ENCODE measurements around the gene TSNAX. TPM values are rescaled to one million over a fixed set of nuclear protein-coding genes. Genes with fewer than 3 reads are reported as not detected.

The TSNAX gene
- total RNA-seq, 1 donor from 2014 or later: 61.0 TPM

GRCh38 chr1:231604276-231604621 lies 75.8 kb downstream of the TSNAX start:
- Histone ChIP-seq H3K9ac (no peak overlapping the region), H2AFZ (replicated peaks) (no peak overlapping the region), H3K27ac (no peak overlapping the region), H3K79me2 (ENCODE audit: low read depth) (no peaks in the 10 kb centered on the region), H3K36me3 (no peaks in the 10 kb centered on the region), H3K4me3 (no peak overlapping the region), H3K4me1 (no peaks in the 10 kb centered on the region), H3K27me3 (peaks cover 14% of the 10 kb centered on the region), H3K4me2 (no peak overlapping the region), H3F3A (ENCODE audit: low read depth) (no peaks in the 10 kb centered on the region), H3K9me3 (ENCODE audit: low read depth) (no peaks in the 10 kb centered on the region), H4K20me1 (ENCODE audit: low read depth) (no peaks in the 10 kb centered on the region)
- Mint-ChIP-seq H3K4me1 (peaks cover 5% of the 10 kb centered on the region), H3K27ac (no peak overlapping the region), H3K9me3 (no peaks in the 10 kb centered on the region), H3K36me3 (no peaks in the 10 kb centered on the region), H3K4me3 (no peak overlapping the region), H3K27me3 (ENCODE audit: insufficient read depth, low read depth) (no peaks in the 10 kb centered on the region)
- no peak for DNase-seq (ENCODE audit: low spot score)
- no peak for TF ChIP-seq EZH2phosphoT487 (IDR thresholded peaks at IDR 0.05)

- H2AFZ ChIP-seq (replicated peaks): no peak overlapping the region
- H3K9ac ChIP-seq: no peak overlapping the region
- H3K9me3 Mint-ChIP-seq: peaks cover 3% of the 10 kb centered on the region
These were observed 77.0 kb downstream of the TSNAX start for GRCh38 chr1:231605149-231606100.

GRCh38 chr1:231606712-231607111 lies 78.2 kb downstream of the TSNAX start:
- H3K4me1 ChIP-seq: no peaks in the 10 kb centered on the region
- Mint-ChIP-seq H3K27me3 (ENCODE audit: insufficient read depth, low read depth) (no peaks in the 10 kb centered on the region), H3K4me1 (peaks cover 5% of the 10 kb centered on the region), H3K27ac (no peak overlapping the region), H3K36me3 (no peaks in the 10 kb centered on the region), H3K4me3 (no peak overlapping the region), H3K9me3 (peaks cover 6% of the 10 kb centered on the region)
- H3K27me3 ChIP-seq: peaks cover 33% of the 10 kb centered on the region
- H3F3A ChIP-seq (ENCODE audit: low read depth): no peaks in the 10 kb centered on the region
- TF ChIP-seq EZH2 (IDR thresholded peaks at IDR 0.05) (no peak), CTCF (IDR thresholded peaks at IDR 0.05) (no peak), EZH2phosphoT487 (IDR thresholded peaks at IDR 0.05) (no peak)
- no peak overlapping the region for H3K4me3 ChIP-seq
- no peak overlapping the region for H3K27ac ChIP-seq
- H3K36me3 ChIP-seq: no peaks in the 10 kb centered on the region
- no peak overlapping the region for H3K9ac ChIP-seq
- H3K4me2 ChIP-seq: no peak overlapping the region
- H4K20me1 ChIP-seq (ENCODE audit: low read depth): no peaks in the 10 kb centered on the region
- no peak for DNase-seq (ENCODE audit: low spot score)
- no peak overlapping the region for H2AFZ ChIP-seq (replicated peaks)
- no peaks in the 10 kb centered on the region for H3K79me2 ChIP-seq (ENCODE audit: low read depth)
- no peaks in the 10 kb centered on the region for H3K9me3 ChIP-seq (ENCODE audit: low read depth)

More at GRCh38 chr1:231605149-231606100, 77.0 kb downstream of the TSNAX start:
- no peaks in the 10 kb centered on the region for H3K79me2 ChIP-seq (ENCODE audit: low read depth)
- Mint-ChIP-seq H3K4me1 (peaks cover 5% of the 10 kb centered on the region), H3K36me3 (no peaks in the 10 kb centered on the region), H3K27me3 (ENCODE audit: insufficient read depth, low read depth) (no peaks in the 10 kb centered on the region), H3K4me3 (no peak overlapping the region), H3K27ac (no peak overlapping the region)
- H3K9me3 ChIP-seq (ENCODE audit: low read depth): no peaks in the 10 kb centered on the region
- H3K4me1 ChIP-seq: no peaks in the 10 kb centered on the region
- no peaks in the 10 kb centered on the region for H3K36me3 ChIP-seq
- H3K27ac ChIP-seq: no peak overlapping the region
- no peaks in the 10 kb centered on the region for H3F3A ChIP-seq (ENCODE audit: low read depth)
- TF ChIP-seq EZH2 (IDR thresholded peaks at IDR 0.05): no peak
- no peak for TF ChIP-seq EZH2phosphoT487 (IDR thresholded peaks at IDR 0.05)
- no peak overlapping the region for H3K4me2 ChIP-seq
- peaks cover 21% of the 10 kb centered on the region for H3K27me3 ChIP-seq
- no peak for DNase-seq (ENCODE audit: low spot score)
- H3K4me3 ChIP-seq: no peak overlapping the region
- no peaks in the 10 kb centered on the region for H4K20me1 ChIP-seq (ENCODE audit: low read depth)

- no peak overlapping the region for H3K9ac ChIP-seq
- Mint-ChIP-seq H3K9me3 (peaks cover 6% of the 10 kb centered on the region), H3K4me3 (no peak overlapping the region), H3K36me3 (no peaks in the 10 kb centered on the region), H3K27me3 (ENCODE audit: insufficient read depth, low read depth) (no peaks in the 10 kb centered on the region), H3K27ac (no peak overlapping the region), H3K4me1 (no peaks in the 10 kb centered on the region)
- H3K79me2 ChIP-seq (ENCODE audit: low read depth): no peaks in the 10 kb centered on the region
- no peaks in the 10 kb centered on the region for H3K9me3 ChIP-seq (ENCODE audit: low read depth)
- H3K4me2 ChIP-seq: no peak overlapping the region
- no peaks in the 10 kb centered on the region for H4K20me1 ChIP-seq (ENCODE audit: low read depth)
- TF ChIP-seq EZH2 (IDR thresholded peaks at IDR 0.05) (no peak), CTCF (IDR thresholded peaks at IDR 0.05) (no peak)
- DNase-seq (ENCODE audit: low spot score): no peak
- H3K4me1 ChIP-seq: no peaks in the 10 kb centered on the region
- peaks cover 46% of the 10 kb centered on the region for H3K27me3 ChIP-seq
- no peak overlapping the region for H3K4me3 ChIP-seq
- H2AFZ ChIP-seq (replicated peaks): no peak overlapping the region
- H3K36me3 ChIP-seq: no peaks in the 10 kb centered on the region
- H3K27ac ChIP-seq: no peak overlapping the region
- no peaks in the 10 kb centered on the region for H3F3A ChIP-seq (ENCODE audit: low read depth)
These were observed 81.9 kb downstream of the TSNAX start for GRCh38 chr1:231610388-231610787.
